GM21528 (cell line): ENCODE measurements around the gene LRRC66.

Source experiments
- ATAC-seq: cut with Tn5 transposase; IDR thresholded peaks from one replicate; pipeline ENCODE4 v1.9.1; 2021; ENCODE audit warnings: mild to moderate bottlenecking, moderate library complexity; ENCODE audit not compliant: unreplicated experiment, low FRiP score

The LRRC66 gene

GRCh38 chr4:52019936-52020657 lies at the start of gene LRRC66:
Gene LRRC66 (minus strand): TSS chr4:52020363. CDS start chr4:52017613, 2,750 bp downstream.
- ATAC-seq = no peak

- no peak for ATAC-seq
These were observed 49.4 kb upstream of the LRRC66 start for GRCh38 chr4:52069571-52069970.

- no peak for ATAC-seq
These were observed 39.2 kb upstream of the LRRC66 start for GRCh38 chr4:52059372-52059771.

- ATAC-seq = no peak
These were observed 38.1 kb upstream of the LRRC66 start for GRCh38 chr4:52058275-52058674.

- no peak for ATAC-seq
These were observed 37.0 kb upstream of the LRRC66 start for GRCh38 chr4:52057196-52057595.

GRCh38 chr4:52054254-52054653 lies 34.1 kb upstream of the LRRC66 start:
- ATAC-seq = no peak

- peak; percentile 58 for ATAC-seq
These were observed 32.3 kb upstream of the LRRC66 start for GRCh38 chr4:52052475-52052780.

- peak; percentile 69 for ATAC-seq
These were observed 31.7 kb upstream of the LRRC66 start for GRCh38 chr4:52051615-52052474.

- peak; percentile 59 for ATAC-seq
These were observed 31.1 kb upstream of the LRRC66 start, which contains the start of gene SPATA18 for GRCh38 chr4:52051213-52051614. Gene SPATA18 (plus strand): TSS chr4:52051304. CDS start chr4:52051705, 401 bp downstream.

GRCh38 chr4:52049266-52049665 lies 29.1 kb upstream of the LRRC66 start:
- ATAC-seq = no peak

- no peak for ATAC-seq
These were observed 24.9 kb upstream of the LRRC66 start for GRCh38 chr4:52045028-52045427.

GRCh38 chr4:52038103-52038912 lies 18.1 kb upstream of the LRRC66 start, which contains the start of gene SGCB:
Gene SGCB (minus strand): TSS chr4:52038299. CDS start chr4:52038259, 40 bp downstream.
- ATAC-seq = peak; percentile 86

- peak; percentile 65 for ATAC-seq
These were observed 17.5 kb upstream of the LRRC66 start for GRCh38 chr4:52037689-52038102.

- no peak for ATAC-seq
These were observed 16.8 kb upstream of the LRRC66 start for GRCh38 chr4:52036886-52037530.

- no peak for ATAC-seq
These were observed 15.0 kb upstream of the LRRC66 start for GRCh38 chr4:52035190-52035589.

GRCh38 chr4:52032005-52032404 lies 11.8 kb upstream of the LRRC66 start:
- ATAC-seq = no peak

- no peak for ATAC-seq
These were observed 8.8 kb upstream of the LRRC66 start for GRCh38 chr4:52028970-52029369.

GRCh38 chr4:52017814-52018213 lies 2.3 kb downstream of the LRRC66 start:
- no peak for ATAC-seq

GRCh38 chr4:52016981-52017380 lies 3.2 kb downstream of the LRRC66 start:
- ATAC-seq = no peak

GRCh38 chr4:52015366-52015765 lies 4.8 kb downstream of the LRRC66 start:
- ATAC-seq = no peak
